GM19351 (cell line): ENCODE data around the gene C1orf94.
"Not testable (repeated sequence)": the region's sequence is repeated elsewhere in the genome, so short reads cannot be mapped to it uniquely, and the experiment has no call there.

Source experiments
- ATAC-seq: cut with Tn5 transposase; IDR thresholded peaks from one replicate; pipeline ENCODE4 v1.9.1; 2021; ENCODE audit warnings: mild to moderate bottlenecking, moderate library complexity; ENCODE audit not compliant: unreplicated experiment

C1orf94 gene

GRCh38 chr1:34164771-34165391 is 11.8 kb upstream of the C1orf94 start, which contains the start of gene CSMD2:
TSS of gene CSMD2 (minus strand) at chr1:34165230. CDS start at chr1:34165097, 133 bp downstream.
- ATAC-seq: no peak

GRCh38 chr1:34165422-34165921 is 11.2 kb upstream of the C1orf94 start:
- ATAC-seq: no peak

GRCh38 chr1:34166191-34166624 is 10.5 kb upstream of the C1orf94 start:
- no peak for ATAC-seq

DNA sequence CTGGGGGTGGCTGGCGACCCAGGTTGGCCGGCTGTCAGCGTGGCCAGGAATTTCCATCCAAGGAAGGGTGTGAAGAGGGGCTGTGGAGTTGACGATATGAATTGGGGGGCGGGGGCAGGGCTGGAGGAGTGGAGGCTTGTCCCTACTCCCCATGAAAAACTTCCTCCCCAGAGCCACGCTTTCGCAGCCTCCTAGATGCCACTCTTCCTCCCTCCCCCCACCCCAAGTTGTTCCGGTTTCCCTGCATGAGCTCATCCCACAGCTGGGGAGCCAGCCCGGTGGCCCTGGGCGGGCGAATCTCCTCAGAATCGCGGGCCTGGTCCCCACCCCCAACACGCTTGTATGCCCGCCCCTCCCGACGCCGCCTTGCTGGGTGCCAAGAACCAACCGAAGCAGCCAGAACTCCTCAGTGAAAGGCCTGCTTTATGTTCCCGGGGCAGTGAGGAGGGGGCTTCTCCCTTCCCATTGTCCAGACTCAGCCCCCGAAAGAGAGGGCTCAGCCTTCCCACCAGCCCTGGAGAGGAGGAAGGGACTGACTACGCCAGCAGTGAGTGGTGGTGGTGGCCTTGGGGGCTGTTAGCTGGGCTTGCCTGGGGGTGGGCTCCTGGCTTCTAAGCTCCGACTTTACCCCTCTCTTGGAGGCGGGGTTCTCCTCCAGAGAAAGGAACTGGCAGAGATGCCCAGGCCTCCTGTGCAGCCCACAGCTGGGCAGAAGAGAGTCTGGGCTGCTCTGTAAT is 9.9 kb upstream of the C1orf94 start:
- ATAC-seq: no peak

DNA sequence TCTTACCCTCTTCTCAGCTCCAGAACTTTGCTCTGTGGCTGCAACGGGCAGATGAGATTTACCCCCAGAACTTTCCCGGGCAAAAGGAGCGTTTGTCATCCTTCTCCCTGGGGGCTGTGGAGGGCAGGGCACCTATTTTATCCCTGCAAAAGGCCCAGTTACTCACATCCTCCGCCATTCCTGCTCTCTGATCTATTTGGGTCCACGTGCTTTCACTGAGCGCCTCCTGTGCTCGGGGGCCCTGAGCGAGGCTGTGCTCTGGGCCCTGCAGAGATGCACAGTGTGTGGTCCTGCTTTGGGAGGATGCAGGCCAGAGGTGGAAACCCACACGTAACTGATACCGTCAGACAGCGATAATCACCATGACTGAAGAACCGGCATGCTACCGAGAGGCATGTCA is 9.3 kb upstream of the C1orf94 start:
- no peak for ATAC-seq

GRCh38 chr1:34175744-34176143 is 963 bp upstream of the C1orf94 start:
- no peak for ATAC-seq

DNA sequence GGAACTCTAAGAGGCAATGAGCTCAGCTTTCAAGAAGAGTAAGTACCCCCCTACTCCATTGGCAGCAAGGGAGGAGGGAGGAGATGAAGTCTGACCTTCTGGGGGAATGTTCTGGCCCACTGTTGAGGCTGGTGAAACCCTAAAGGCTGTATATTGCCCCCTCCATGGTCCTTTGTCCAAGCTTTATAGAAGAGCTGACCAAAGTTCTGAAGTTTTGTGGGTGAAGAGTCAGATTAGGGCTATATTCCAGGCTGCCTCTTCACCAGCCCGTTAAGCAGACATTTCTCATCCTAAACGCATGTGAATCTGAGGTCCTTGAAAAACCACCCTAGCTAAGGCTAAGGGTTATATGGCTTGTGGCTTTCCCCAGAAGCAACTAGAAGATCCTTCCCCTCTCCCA is 1.4 kb downstream of the C1orf94 start:
- no peak for ATAC-seq

- ATAC-seq: not testable (repeated sequence)
Observed at GRCh38 chr1:34183381-34183780, 6.7 kb downstream of the C1orf94 start.

DNA sequence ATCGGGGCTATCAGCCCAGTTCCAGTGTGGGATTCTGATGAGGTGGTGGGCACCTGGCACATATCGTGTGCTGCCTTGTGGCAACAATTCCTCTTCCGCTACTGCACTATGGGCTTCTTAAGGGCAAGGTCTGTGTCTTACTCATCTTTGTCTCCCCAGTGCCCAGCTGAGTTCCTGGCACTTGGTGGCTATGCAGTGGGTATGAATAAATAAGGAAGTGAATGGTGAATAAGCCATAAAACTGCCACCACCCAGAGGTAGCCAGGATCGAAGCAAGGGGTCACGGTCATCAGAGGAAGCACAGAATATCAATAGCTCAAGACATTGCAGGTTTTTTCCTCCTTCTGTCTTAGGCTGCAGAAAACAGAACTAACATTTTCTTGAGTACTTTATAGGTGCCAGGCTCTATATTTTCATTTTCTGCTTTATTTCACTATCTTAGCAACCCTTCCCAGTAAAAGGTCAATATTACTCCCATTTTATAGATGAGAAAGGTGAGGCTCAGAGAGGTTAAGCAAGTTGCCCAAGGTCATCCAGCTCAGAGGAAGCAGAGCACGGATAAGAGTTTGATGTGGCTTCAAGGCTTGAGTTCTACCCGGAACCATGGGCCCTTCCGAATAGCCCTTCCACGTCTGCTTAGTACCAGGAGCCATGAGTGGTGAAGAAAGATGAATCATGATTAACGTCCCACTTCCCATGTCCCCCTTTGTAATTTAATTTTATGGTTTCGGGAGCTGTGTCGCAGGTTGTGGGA is 10.2 kb downstream of the C1orf94 start:
- no peak for ATAC-seq

DNA sequence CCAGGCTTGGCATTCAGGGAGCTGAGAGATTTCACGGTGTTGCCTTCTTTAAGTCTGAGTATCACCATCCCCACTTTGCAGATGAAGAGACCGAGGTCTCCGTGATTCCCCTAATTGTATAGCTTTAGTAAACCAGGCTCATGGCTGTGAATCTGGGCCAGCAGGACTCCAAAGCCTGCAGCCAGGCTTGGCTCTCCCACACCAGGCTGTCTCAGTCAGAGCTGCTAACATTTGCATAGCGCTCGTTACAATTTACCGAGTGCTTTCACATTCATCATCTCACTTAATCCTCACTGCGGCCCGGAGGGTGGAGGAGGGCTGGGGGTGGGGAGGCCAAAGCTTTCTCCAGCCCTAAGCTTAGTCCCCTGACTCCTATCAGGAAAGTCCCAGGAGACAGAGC is 11.7 kb downstream of the C1orf94 start:
- no peak for ATAC-seq

GRCh38 chr1:34188985-34189384 is 12.3 kb downstream of the C1orf94 start:
- no peak for ATAC-seq

GRCh38 chr1:34190692-34191091 is 14.0 kb downstream of the C1orf94 start:
- no peak for ATAC-seq

DNA sequence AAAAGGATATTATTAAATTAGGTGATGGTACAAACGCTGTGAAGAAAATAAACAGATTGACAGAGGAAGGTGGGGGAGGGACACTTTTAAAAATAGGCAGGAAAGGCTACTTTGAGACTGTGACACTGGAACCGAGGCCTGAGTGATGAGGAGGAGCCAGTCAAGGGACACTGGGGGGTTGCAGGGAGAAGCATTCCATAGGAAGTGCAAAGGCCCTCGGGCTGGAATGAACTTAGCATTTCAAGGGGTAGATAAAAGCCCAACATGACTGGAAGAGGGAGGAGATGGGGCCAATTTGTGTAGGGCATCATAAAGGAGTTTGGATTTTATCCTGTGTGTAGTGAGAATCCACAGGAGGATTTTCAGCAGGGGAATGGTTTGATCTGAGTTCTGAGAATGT is 15.9 kb downstream of the C1orf94 start:
- no peak for ATAC-seq

- no peak for ATAC-seq
Observed at GRCh38 chr1:34199927-34200326, 23.2 kb downstream of the C1orf94 start.

GRCh38 chr1:34212673-34213072 is 36.0 kb downstream of the C1orf94 start:
- ATAC-seq: no peak

GRCh38 chr1:34213956-34214355 is 37.2 kb downstream of the C1orf94 start:
- no peak for ATAC-seq

DNA sequence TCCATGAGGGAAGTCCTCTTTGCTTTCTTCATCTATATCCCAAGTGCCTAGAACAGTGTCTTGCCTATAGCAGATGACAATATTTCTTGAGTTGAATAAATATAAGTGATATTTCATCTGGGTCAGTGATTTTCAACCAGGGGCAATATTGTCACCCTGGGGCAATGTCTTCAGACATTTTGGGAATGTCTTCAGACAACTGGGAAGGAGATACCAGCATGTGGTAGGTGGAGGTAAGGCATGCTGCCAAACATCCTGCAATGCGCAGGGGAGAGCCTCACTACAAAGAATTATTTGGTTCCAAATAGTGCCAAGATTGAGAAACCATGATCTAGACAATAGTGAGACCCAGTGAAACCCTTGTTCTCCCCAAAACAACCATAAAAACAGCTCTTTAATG is 54.7 kb downstream of the C1orf94 start:
- no peak for ATAC-seq

DNA sequence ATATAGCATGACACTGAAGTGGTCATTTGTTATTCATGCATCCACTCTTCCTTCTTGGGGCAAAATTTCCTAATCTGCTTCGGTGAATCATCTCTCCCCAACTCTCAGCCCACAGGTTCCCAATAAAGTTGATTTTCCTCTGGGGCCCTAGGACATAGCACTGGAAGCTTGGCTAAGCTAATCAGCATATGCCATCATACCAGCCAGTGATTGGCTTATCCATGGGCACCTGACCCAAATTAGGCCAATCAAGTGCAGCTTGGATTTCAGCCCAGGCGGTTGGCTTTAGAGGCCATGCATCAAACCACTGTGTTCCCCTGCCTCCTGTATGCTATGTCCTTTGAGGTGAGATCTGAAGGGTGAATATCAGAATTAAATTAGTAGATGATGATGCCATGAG is 58.9 kb downstream of the C1orf94 start:
- ATAC-seq: no peak

GRCh38 chr1:34236089-34236488 is 59.4 kb downstream of the C1orf94 start:
- no peak for ATAC-seq

DNA sequence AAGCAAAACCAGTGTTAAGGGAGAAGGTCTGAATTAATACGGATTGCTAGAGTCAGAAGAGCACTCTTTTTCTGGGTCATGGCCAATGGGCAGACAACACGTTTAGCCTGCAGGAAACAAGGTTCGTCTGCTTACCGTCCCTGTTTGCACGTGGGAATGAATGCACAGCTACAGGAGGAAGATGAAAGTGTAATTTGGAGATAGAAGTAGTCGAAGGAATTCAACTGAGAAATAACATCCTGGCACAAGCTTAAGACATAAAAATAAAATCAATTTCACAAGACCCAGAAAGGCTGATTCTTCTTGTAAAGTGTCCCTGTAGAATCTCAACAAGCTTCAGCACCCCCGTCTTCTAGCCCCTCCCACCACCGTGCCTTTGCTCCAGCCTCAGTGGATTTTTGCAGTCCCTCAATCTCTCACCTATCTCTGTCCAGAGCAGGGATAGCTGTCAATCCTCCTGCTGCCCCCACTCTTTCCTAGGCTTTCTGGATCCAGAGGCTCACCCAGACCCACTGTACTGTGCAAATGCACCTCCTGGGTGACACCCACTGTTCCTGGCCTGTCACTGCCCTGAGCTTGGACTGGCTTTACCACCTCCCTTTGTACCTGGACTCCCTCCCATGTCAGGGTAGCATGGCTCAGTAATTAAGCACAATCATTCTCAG is 60.6 kb downstream of the C1orf94 start:
- no peak for ATAC-seq

- no peak for ATAC-seq
Observed at GRCh38 chr1:34245967-34246366, 69.3 kb downstream of the C1orf94 start.
